ENCODE results near the gene SRP14.

The SRP14 gene

GRCh38 chr15:40047415-40048210 lies 8.6 kb upstream of the SRP14 start:
- TF ChIP-seq CTCF (IDR thresholded peaks at IDR 0.05; ENCODE audit: low read depth, low read length), result no peak
- H3K4me3 ChIP-seq (ENCODE audit: low read depth, low read length), result no peak overlapping the region
- in situ Hi-C loops (cut with HindIII; ENCODE audit: low sequenced_read_pairs), result no loop called here
- peak; percentile 92 for DNase-seq (ENCODE audit: low read depth, low spot score)

- peak; percentile 78 for DNase-seq (ENCODE audit: low read depth, low spot score)
- H3K4me3 ChIP-seq (ENCODE audit: low read depth, low read length), result no peak overlapping the region
- no peak for TF ChIP-seq CTCF (IDR thresholded peaks at IDR 0.05; ENCODE audit: low read depth, low read length)
- in situ Hi-C loops (cut with HindIII; ENCODE audit: low sequenced_read_pairs), result no loop called here
Observed at GRCh38 chr15:40046721-40047414, 7.9 kb upstream of the SRP14 start.

- in situ Hi-C loops (cut with HindIII; ENCODE audit: low sequenced_read_pairs), result no loop called here
- no peak for DNase-seq (ENCODE audit: low read depth, low spot score)
- no peak for TF ChIP-seq CTCF (IDR thresholded peaks at IDR 0.05; ENCODE audit: low read depth, low read length)
- no peak overlapping the region for H3K4me3 ChIP-seq (ENCODE audit: low read depth, low read length)
Observed at GRCh38 chr15:40045572-40046217, 6.7 kb upstream of the SRP14 start.

- in situ Hi-C loops (cut with HindIII; ENCODE audit: low sequenced_read_pairs), result no loop called here
- DNase-seq (ENCODE audit: low read depth, low spot score), result peak; percentile 83
- peak; percentile 94 for TF ChIP-seq CTCF (IDR thresholded peaks at IDR 0.05; ENCODE audit: low read depth, low read length)
- H3K4me3 ChIP-seq (ENCODE audit: low read depth, low read length), result peak overlapping the region; percentile 24
Observed at GRCh38 chr15:40044717-40045571, 6.0 kb upstream of the SRP14 start.

- in situ Hi-C loops (cut with HindIII; ENCODE audit: low sequenced_read_pairs), result no loop called here
- DNase-seq (ENCODE audit: low read depth, low spot score), result no peak
Observed at GRCh38 chr15:40043927-40044716, 5.1 kb upstream of the SRP14 start.

More at GRCh38 chr15:40043927-40044716, 5.1 kb upstream of the SRP14 start:
- TF ChIP-seq CTCF (IDR thresholded peaks at IDR 0.05; ENCODE audit: low read depth, low read length), result no peak
- H3K4me3 ChIP-seq (ENCODE audit: low read depth, low read length), result no peak overlapping the region

All from astrocyte of the spinal cord (primary cell).